ENCODE results near the gene FLVCR2. TPM values are rescaled to one million over a fixed set of nuclear protein-coding genes. Genes with fewer than 3 reads are reported as not detected.
A peak's percentile ranks its signal among the peaks of the same experiment; 100 is the strongest.

Gene FLVCR2
- total RNA-seq, 2 experiments from 2014 or later = 0.71 to 2.3 TPM

DNA sequence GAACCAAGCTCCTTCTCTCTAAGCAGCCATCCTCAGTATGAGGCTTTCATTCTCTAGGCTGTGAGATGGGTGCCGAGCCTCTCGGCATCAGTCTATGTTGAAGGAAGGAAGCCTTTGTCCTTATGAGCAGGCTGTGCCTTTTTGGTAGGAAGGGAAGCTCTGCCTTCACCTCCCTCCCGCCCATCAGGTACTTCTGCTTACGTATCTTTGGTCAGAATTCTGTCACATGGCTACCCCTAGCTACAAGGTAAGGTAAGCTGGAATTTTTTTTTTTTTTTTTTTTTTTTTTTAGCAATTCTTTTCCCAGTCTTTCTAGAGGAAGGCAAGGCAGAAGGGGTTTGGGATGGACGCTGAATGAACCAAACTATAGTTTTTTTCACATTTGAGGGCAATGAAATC lies 39.3 kb upstream of the FLVCR2 start:
- Histone ChIP-seq H3K36me3 (ENCODE audit: insufficient read depth, low read length) (peaks cover 8% of the 10 kb centered on the region), H3K4me3 (ENCODE audit: low read length) (no peak overlapping the region), H3K9me3 (ENCODE audit: control insufficient read depth in 1 of 2, insufficient read depth in 1 of 2, low read length in 2 of 2) (no peaks in the 10 kb centered on the region), H3K27me3 (ENCODE audit: control insufficient read depth in 1 of 2, insufficient read depth in 2 of 2, low read length in 2 of 2) (no peaks in the 10 kb centered on the region), H3K4me1 (ENCODE audit: insufficient read depth, low read length) (peaks cover 64% of the 10 kb centered on the region), H3K27ac (ENCODE audit: low read depth in 1 of 2, low read length in 2 of 2) (peak overlapping the region; percentile 76 to 87)
- Mint-ChIP-seq H3K4me3 (peak overlapping the region; percentile 74), H3K4me1 (ENCODE audit: low read depth) (peaks cover 78% of the 10 kb centered on the region), H3K27me3 (no peaks in the 10 kb centered on the region), H3K9me3 (no peaks in the 10 kb centered on the region), H3K27ac (peak overlapping the region; percentile 97), H3K36me3 (ENCODE audit: low read depth) (peaks cover 41% of the 10 kb centered on the region)
- peak in 3 of 14 experiments; percentile 46 to 54 (median 46) for DNase-seq
- TF ChIP-seq CTCF (IDR thresholded peaks at IDR 0.05) = no peak
- POLR2A ChIA-PET = interaction anchor here (0.7 to 3.8 kb wide), 6 partner anchors 11 to 39 kb away, joined by 3 to 26 read pairs (median 8); partner anchors contain the start of genes BATF and FLVCR2
- intact Hi-C loops (cut with DNase I, micrococcal nuclease) = no loop called here
- ATAC-seq (ENCODE audit: poor library complexity) = no peak
- CTCF ChIA-PET = interaction anchor here (1.1 to 2.9 kb wide), 4 partner anchors 12 to 24 kb away, joined by 3 to 10 read pairs (median 5); partner anchors contain the start of gene BATF

GRCh38 chr14:75539561-75540478 lies 38.6 kb upstream of the FLVCR2 start:
- peak overlapping the region; percentile 76 to 87 for H3K27ac ChIP-seq (ENCODE audit: low read depth in 1 of 2, low read length in 2 of 2)
- POLR2A ChIA-PET = interaction anchor here (0.7 to 3.8 kb wide), 6 partner anchors 12 to 39 kb away, joined by 3 to 26 read pairs (median 8); partner anchors contain the start of genes BATF and FLVCR2
- intact Hi-C loops (cut with DNase I, micrococcal nuclease) = no loop called here

More at GRCh38 chr14:75539561-75540478, 38.6 kb upstream of the FLVCR2 start:
- Histone ChIP-seq H3K9me3 (ENCODE audit: control insufficient read depth in 1 of 2, insufficient read depth in 1 of 2, low read length in 2 of 2) (no peaks in the 10 kb centered on the region), H3K27me3 (ENCODE audit: control insufficient read depth in 1 of 2, insufficient read depth in 2 of 2, low read length in 2 of 2) (no peaks in the 10 kb centered on the region), H3K36me3 (ENCODE audit: insufficient read depth, low read length) (peaks cover 8% of the 10 kb centered on the region), H3K4me3 (ENCODE audit: low read length) (no peak overlapping the region), H3K4me1 (ENCODE audit: insufficient read depth, low read length) (peaks cover 68% of the 10 kb centered on the region)
- Mint-ChIP-seq H3K36me3 (ENCODE audit: low read depth) (peaks cover 35% of the 10 kb centered on the region), H3K27ac (peak overlapping the region; percentile 97), H3K4me1 (ENCODE audit: low read depth) (peaks cover 80% of the 10 kb centered on the region), H3K27me3 (no peaks in the 10 kb centered on the region), H3K9me3 (no peaks in the 10 kb centered on the region), H3K4me3 (peak overlapping the region; percentile 74)
- no peak for TF ChIP-seq CTCF (IDR thresholded peaks at IDR 0.05)
- CTCF ChIA-PET = interaction anchor here (0.8 to 2.9 kb wide), 5 partner anchors 13 to 51 kb away, joined by 3 to 10 read pairs (median 4); partner anchors contain the start of gene BATF
- peak in 5 of 14 experiments; percentile 11 to 81 (median 48) for DNase-seq
- peak; percentile 8 for ATAC-seq (ENCODE audit: poor library complexity)
